Keratinocyte (primary cell): Measurements from ENCODE around the gene GDAP2. TPM values are rescaled to one million over a fixed set of nuclear protein-coding genes. Genes with fewer than 3 reads are reported as not detected.

Experiments used
- DNase-seq: peaks from one replicate; pipeline ENCODE4 v3.0.0-alpha.2; 2011; ENCODE audit warnings: low read depth, missing footprints, low spot score
- FAIRE-seq: peaks from 2 replicates; lab custom pipeline; 2011; peaks lifted over from hg19 to GRCh38; lab: Jason Lieb, UNC
- H2AFZ ChIP-seq: 2 replicates; pipeline ENCODE4 v1.6.0; 2012; ENCODE audit warnings: low read length, control low read depth, inconsistent platforms; ENCODE audit not compliant: control insufficient read depth
- H3K27ac ChIP-seq: 2 replicates; pipeline ENCODE4 v1.5.1; 2011; ENCODE audit warnings: low read length; ENCODE audit not compliant: control insufficient read depth, insufficient read depth
- H3K27me3 ChIP-seq: 3 replicates; pipeline ENCODE4 v1.6.0; 2011; ENCODE audit warnings: low read length; ENCODE audit not compliant: control insufficient read depth, insufficient read depth; ENCODE audit errors: extremely low read depth
- H3K36me3 ChIP-seq, 2 experiments: 2 replicates in 1 of 2; 3 replicates in 1 of 2; pipeline ENCODE4 v1.5.1; 2011; ENCODE audit warnings: low read length in 2 of 2, mild to moderate bottlenecking in 1 of 2; ENCODE audit not compliant: control insufficient read depth in 2 of 2, insufficient read depth in 2 of 2; ENCODE audit errors: extremely low read depth in 1 of 2
- H3K4me1 ChIP-seq: 3 replicates; pipeline ENCODE4 v1.5.1; 2011; ENCODE audit warnings: low read length; ENCODE audit not compliant: control insufficient read depth, insufficient read depth; ENCODE audit errors: extremely low read depth
- H3K4me2 ChIP-seq: 3 replicates; pipeline ENCODE4 v1.6.0; 2011; ENCODE audit warnings: low read depth, low read length; ENCODE audit not compliant: control insufficient read depth, insufficient read depth; ENCODE audit errors: extremely low read depth
- H3K4me3 ChIP-seq, 3 experiments: fragments of 200-600 bp in 1 of 3; sonication (generic) in 1 of 3; 2 replicates in 2 of 3; 3 replicates in 1 of 3; pipeline ENCODE4 v1.5.1; 2011 to 2016; ENCODE audit warnings: low read length in 3 of 3, mild to moderate bottlenecking in 3 of 3, control low read depth in 2 of 3, inconsistent platforms in 1 of 3, low read depth in 1 of 3, mixed read lengths in 1 of 3, mixed run types in 1 of 3, moderate library complexity in 1 of 3; ENCODE audit not compliant: control insufficient read depth in 2 of 3, insufficient read depth in 2 of 3; ENCODE audit errors: extremely low read depth in 1 of 3
- H3K79me2 ChIP-seq: 2 replicates; pipeline ENCODE4 v1.6.0; 2012; ENCODE audit warnings: low read length; ENCODE audit not compliant: control insufficient read depth, insufficient read depth
- H3K9ac ChIP-seq: 3 replicates; pipeline ENCODE4 v1.6.0; 2011; ENCODE audit warnings: low read length; ENCODE audit not compliant: control insufficient read depth, insufficient read depth; ENCODE audit errors: extremely low read depth
- H3K9me1 ChIP-seq: 3 replicates; pipeline ENCODE4 v1.6.0; 2011; ENCODE audit warnings: low read length; ENCODE audit not compliant: control insufficient read depth, insufficient read depth; ENCODE audit errors: extremely low read depth
- H3K9me3 ChIP-seq: 2 replicates; pipeline ENCODE4 v1.5.1; 2012; ENCODE audit warnings: low read depth, low read length; ENCODE audit not compliant: control insufficient read depth
- H4K20me1 ChIP-seq: 3 replicates; pipeline ENCODE4 v1.6.0; 2011; ENCODE audit warnings: low read length; ENCODE audit not compliant: control insufficient read depth, insufficient read depth; ENCODE audit errors: extremely low read depth
- EZH2 ChIP-seq: IDR thresholded peaks from one replicate; pipeline ENCODE4 v1.6.1; 2012; ENCODE audit warnings: inconsistent platforms, mild to moderate bottlenecking, low read length, moderate library complexity
- dilution Hi-C: fragments of 300-500 bp; cut with MboI; formaldehyde crosslinking; loops from one replicate; pipeline ENCODE4 v1.7.0; 2020; ENCODE audit warnings: low sequenced_read_pairs; ENCODE audit not compliant: extremely low pct_ligation_motif_present
- polyA plus RNA-seq, 5 experiments: library from polyadenylated mRNA; depleted of rRNA in 3 of 5; stranded (reverse) in 3 of 5; stranded (forward) in 1 of 5; unstranded in 1 of 5; fragments of >200 nt; gene quantifications; 1 replicate in 1 of 5; 2 replicates in 3 of 5; 3 replicates in 1 of 5; pipeline versions ENCODE4 v1.2.1 to v1.2.3, GENCODE V29; 2011 to 2012; ENCODE audit warnings: missing spikeins in 2 of 5, low read depth in 1 of 5, low replicate concordance in 1 of 5
- TF ChIP-seq, protein P1 (sequence below), 3 experiments: IDR thresholded peaks in 1 of 3; conservative IDR thresholded peaks in 1 of 3; optimal IDR thresholded peaks in 1 of 3; 2 replicates in 2 of 3; 3 replicates in 1 of 3; pipeline versions ENCODE3 to v1.5.1; 2011; ENCODE audit warnings: low read length in 3 of 3, mild to moderate bottlenecking in 3 of 3, moderate library complexity in 2 of 3, control low read depth in 1 of 3, inconsistent platforms in 1 of 3; ENCODE audit not compliant: insufficient read depth in 2 of 3; ENCODE audit errors: extremely low read depth in 1 of 3

GDAP2 gene
- polyA plus RNA-seq, 1 donor (not counting 4 experiments of a cell fraction or from before 2014, with no cell fraction given): 15.7 TPM

DNA sequence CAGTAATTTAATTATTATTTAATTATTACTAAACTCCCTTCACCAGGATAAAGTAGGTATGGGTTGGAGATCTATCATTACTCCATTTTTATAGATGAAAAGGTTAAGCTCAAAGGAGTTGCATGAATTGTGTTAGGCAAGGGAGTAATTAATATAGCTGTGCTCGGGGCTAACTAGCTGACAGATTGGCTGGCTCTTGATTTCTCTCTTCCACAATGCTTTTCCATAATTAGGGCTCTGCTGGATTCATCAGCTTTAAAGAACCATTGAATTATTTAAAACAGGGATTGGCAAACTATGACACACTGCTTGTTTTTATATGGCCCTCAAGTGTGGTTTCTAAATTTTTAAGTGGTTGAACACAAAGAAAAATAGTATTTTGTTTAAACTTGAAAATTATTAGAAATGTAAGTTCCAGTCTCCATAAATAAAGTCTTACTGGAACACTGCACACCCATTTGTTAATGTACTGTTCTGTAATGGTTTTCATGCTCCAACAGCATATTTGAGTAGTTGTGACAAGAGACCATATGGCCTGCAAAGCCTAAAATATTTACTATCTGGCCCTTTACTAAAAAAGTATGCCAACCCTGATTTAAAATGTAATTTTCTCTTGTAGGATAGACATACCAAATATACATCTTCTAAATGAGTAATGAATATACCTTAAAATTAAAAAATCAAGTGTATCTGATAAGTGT is 76.4 kb downstream of the GDAP2 start:
- no peak overlapping the region for H3K27ac ChIP-seq
- dilution Hi-C loops: no loop called here
- no peak for TF ChIP-seq EZH2
- TF ChIP-seq, protein P1, sequence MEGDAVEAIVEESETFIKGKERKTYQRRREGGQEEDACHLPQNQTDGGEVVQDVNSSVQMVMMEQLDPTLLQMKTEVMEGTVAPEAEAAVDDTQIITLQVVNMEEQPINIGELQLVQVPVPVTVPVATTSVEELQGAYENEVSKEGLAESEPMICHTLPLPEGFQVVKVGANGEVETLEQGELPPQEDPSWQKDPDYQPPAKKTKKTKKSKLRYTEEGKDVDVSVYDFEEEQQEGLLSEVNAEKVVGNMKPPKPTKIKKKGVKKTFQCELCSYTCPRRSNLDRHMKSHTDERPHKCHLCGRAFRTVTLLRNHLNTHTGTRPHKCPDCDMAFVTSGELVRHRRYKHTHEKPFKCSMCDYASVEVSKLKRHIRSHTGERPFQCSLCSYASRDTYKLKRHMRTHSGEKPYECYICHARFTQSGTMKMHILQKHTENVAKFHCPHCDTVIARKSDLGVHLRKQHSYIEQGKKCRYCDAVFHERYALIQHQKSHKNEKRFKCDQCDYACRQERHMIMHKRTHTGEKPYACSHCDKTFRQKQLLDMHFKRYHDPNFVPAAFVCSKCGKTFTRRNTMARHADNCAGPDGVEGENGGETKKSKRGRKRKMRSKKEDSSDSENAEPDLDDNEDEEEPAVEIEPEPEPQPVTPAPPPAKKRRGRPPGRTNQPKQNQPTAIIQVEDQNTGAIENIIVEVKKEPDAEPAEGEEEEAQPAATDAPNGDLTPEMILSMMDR (optimal IDR thresholded peaks at IDR 0.05 in 1 of 3, IDR thresholded peaks at IDR 0.05 in 1 of 3, conservative IDR thresholded peaks at IDR 0.05 in 1 of 3; ENCODE audit: extremely low read depth in 1 of 3, insufficient read depth in 2 of 3, low read length in 3 of 3): no peak

DNA sequence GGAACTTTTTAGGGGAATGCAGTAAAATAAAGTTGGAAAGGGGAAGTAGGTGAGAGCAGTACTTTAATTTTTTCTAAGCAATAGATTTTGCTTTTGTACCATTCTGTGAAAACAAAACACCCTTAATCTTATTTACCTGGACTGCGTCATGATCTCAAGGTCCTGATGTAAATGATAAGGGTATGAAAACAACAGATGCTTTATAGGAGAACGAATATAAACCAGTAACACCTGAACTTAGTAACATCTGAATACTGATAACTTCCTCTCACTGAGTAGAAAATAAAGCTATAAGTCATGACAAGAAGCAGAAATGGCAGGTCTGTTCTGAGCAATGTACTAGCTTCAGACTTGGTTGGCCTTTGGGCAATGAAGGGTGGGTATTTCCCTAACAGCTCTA is 77.7 kb downstream of the GDAP2 start:
- Histone ChIP-seq H3K27me3 (no peaks in the 10 kb centered on the region), H3K4me1 (no peaks in the 10 kb centered on the region), H2AFZ (no peak overlapping the region), H4K20me1 (no peaks in the 10 kb centered on the region), H3K27ac (no peak overlapping the region), H3K9me3 (no peaks in the 10 kb centered on the region), H3K9me1 (no peaks in the 10 kb centered on the region), H3K79me2 (no peaks in the 10 kb centered on the region), H3K9ac (no peak overlapping the region), H3K36me3 (no peaks in the 10 kb centered on the region), H3K4me2 (no peak overlapping the region), H3K4me3 (no peak overlapping the region)
- DNase-seq (no peak), FAIRE-seq (no peak)
- dilution Hi-C loops: no loop called here
- TF ChIP-seq, protein P1 (optimal IDR thresholded peaks at IDR 0.05 in 1 of 3, IDR thresholded peaks at IDR 0.05 in 1 of 3, conservative IDR thresholded peaks at IDR 0.05 in 1 of 3; ENCODE audit: extremely low read depth in 1 of 3, insufficient read depth in 2 of 3, low read length in 3 of 3): no peak
- no peak for TF ChIP-seq EZH2

More for the DNA sequence above, 76.4 kb downstream of the GDAP2 start:
- no peak overlapping the region for H3K4me2 ChIP-seq
- H3K36me3 ChIP-seq: no peaks in the 10 kb centered on the region
- no peak overlapping the region for H3K4me3 ChIP-seq
- H3K79me2 ChIP-seq: no peaks in the 10 kb centered on the region
- no peaks in the 10 kb centered on the region for H4K20me1 ChIP-seq
- DNase-seq: no peak
- no peak overlapping the region for H2AFZ ChIP-seq
- H3K9me1 ChIP-seq: no peaks in the 10 kb centered on the region
- no peaks in the 10 kb centered on the region for H3K9me3 ChIP-seq
- H3K9ac ChIP-seq: no peak overlapping the region
- FAIRE-seq: no peak
- H3K27me3 ChIP-seq: no peaks in the 10 kb centered on the region
- no peaks in the 10 kb centered on the region for H3K4me1 ChIP-seq
